ENCODE results near the gene ALKBH5. TPM values are rescaled to one million over a fixed set of nuclear protein-coding genes. Genes with fewer than 3 reads are reported as not detected.

The ALKBH5 gene
- total RNA-seq, 2 donors from 2014 or later: 79.5 to 176 TPM

DNA sequence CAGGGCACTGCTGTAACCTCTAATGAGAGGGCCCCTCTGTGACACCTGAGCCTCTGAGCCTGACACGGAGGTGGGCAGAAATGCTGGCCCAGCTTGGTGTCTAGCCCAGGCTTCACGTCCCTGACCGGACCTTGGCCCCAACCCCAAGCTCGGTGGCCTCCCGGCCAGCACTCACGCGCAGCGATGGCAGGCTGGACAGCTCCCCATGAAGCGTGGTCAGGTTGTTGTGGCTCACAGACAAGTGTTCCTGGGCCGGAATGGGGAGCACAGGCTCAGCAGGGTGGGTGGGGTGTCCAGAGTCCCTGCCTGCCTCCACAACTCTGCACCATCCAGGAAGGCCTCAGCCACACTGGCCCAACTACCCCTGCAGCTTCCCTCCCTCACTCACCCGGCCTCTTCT is 72.7 kb downstream of the ALKBH5 start:
- Mint-ChIP-seq H3K9me3 (no peaks in the 10 kb centered on the region), H3K36me3 (peaks cover 4% of the 10 kb centered on the region in 2 donors), H3K27ac (no peak overlapping the region)
- ATAC-seq (no peak), DNase-seq (ENCODE audit: low spot score in 2 of 2) (no peak)

- peaks cover 4% of the 10 kb centered on the region in 2 donors for H3K36me3 Mint-ChIP-seq
- no peaks in the 10 kb centered on the region for H3K9me3 Mint-ChIP-seq
- peak overlapping the region; percentile 60 to 82 for H3K27ac Mint-ChIP-seq
- no peak for ATAC-seq
- DNase-seq (ENCODE audit: low spot score in 2 of 2): no peak
Measured at GRCh38 chr17:18256776-18257175, 73.1 kb downstream of the ALKBH5 start.

DNA sequence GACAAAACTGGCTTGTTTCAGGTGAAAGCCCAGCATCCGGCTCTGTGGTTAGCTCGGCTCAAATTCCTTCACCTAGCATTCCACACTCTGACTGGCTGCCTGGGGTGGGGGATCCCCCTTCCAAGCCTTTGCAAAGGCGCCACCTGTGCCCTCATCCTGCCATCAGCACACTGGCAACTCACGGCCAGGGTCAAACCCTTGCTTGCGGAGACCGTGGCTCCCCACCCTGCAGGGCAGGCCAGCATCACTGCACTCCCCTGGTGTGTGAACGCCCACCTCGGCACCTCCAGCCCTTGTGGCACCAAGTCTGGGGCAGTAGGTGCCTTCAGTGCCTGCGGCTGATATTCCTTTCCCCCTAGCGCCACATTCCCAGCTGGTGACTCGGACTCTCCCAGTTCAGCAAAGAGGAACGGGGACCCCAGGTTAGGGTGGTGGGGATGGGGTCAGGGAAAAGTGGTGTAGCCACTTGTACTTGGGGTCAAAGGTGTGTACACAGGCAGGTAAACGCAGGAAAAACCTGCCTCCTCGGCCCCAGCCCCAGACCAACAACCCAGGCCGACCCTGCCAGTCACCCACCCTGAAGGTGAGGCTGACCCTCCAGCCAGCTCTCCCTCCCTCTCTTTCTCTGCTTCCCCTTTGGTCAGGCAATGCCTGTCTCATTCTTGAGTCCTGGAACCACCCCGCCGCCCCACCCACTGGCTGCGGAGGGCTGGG is 73.8 kb downstream of the ALKBH5 start:
- H3K36me3 Mint-ChIP-seq: peaks cover 4% of the 10 kb centered on the region in 2 donors

GRCh38 chr17:18257982-18258355 is 74.3 kb downstream of the ALKBH5 start:
- Mint-ChIP-seq H3K27ac (peak overlapping the region; percentile 82 to 97), H3K36me3 (peaks cover 4% of the 10 kb centered on the region in 2 donors), H3K9me3 (no peaks in the 10 kb centered on the region)
- DNase-seq (ENCODE audit: low spot score in 2 of 2) (peak; percentile 59 to 87), ATAC-seq (peak; percentile 37 to 80)

More for the DNA sequence above, 73.8 kb downstream of the ALKBH5 start:
- DNase-seq (ENCODE audit: low spot score in 2 of 2): peak; percentile 26 to 68
- peak in 1 of 2 donors; percentile 12 for ATAC-seq
- peak overlapping the region; percentile 82 to 97 for H3K27ac Mint-ChIP-seq
- H3K9me3 Mint-ChIP-seq: no peaks in the 10 kb centered on the region

- H3K36me3 Mint-ChIP-seq: peaks cover 4% of the 10 kb centered on the region in 2 donors
- H3K9me3 Mint-ChIP-seq: no peaks in the 10 kb centered on the region
- peak within 1 kb of the TSS; percentile 83 to 97 for H3K27ac Mint-ChIP-seq
- ATAC-seq (peak; percentile 27 to 39), DNase-seq (ENCODE audit: low spot score in 2 of 2) (peak; percentile 50 to 82)
Measured at GRCh38 chr17:18258356-18259038, 74.9 kb downstream of the ALKBH5 start, which contains the start of gene FLII. Gene FLII, minus strand, starts transcription at chr17:18258738. Its CDS starts 48 bp downstream, at chr17:18258690.

Other genes with a start within 250 kb of the ALKBH5 start
- gene TOM1L2, start 211.4 kb upstream of the ALKBH5 start, total RNA-seq: 10 to 100 TPM; 16.3 to 19.8 TPM
- under 1 TPM; 0.05 to 0.12 TPM for gene DRC3, start 211.0 kb upstream of the ALKBH5 start, total RNA-seq
- 10 to 100 TPM; 32.2 to 35.0 TPM for gene ATPAF2, start 144.7 kb upstream of the ALKBH5 start, total RNA-seq
- 1 to 10 TPM; 5.8 to 8.1 TPM for gene GID4, start 144.4 kb upstream of the ALKBH5 start, total RNA-seq
- gene DRG2, start 95.9 kb upstream of the ALKBH5 start, total RNA-seq: 10 to 100 TPM; 41.3 to 49.2 TPM
- gene MYO15A, start 75.1 kb upstream of the ALKBH5 start, total RNA-seq: 1 to 10 TPM; 1.0 to 1.2 TPM
- 10 to 100 TPM; 14.5 to 15.0 TPM for gene LLGL1, start 41.8 kb downstream of the ALKBH5 start, total RNA-seq
- 100 to 1,000 TPM; 267 to 273 TPM for gene FLII, start 74.9 kb downstream of the ALKBH5 start, total RNA-seq
- 10 to 100 TPM in 1 of 2 donors, 1 to 10 TPM in 1; 7.4 to 15.5 TPM for gene MIEF2, start 76.8 kb downstream of the ALKBH5 start, total RNA-seq
- 10 to 100 TPM; 78.3 to 97.4 TPM for gene TOP3A, start 131.2 kb downstream of the ALKBH5 start, total RNA-seq
- gene SMCR8, start 131.5 kb downstream of the ALKBH5 start, total RNA-seq: 10 to 100 TPM; 18.8 to 23.5 TPM
- 10 to 100 TPM; 65.9 to 73.1 TPM for gene SHMT1, start 179.7 kb downstream of the ALKBH5 start, total RNA-seq
- under 1 TPM in 1 of 2 donors, not detected in 1; 0.54 TPM for gene EVPLL, start 193.9 kb downstream of the ALKBH5 start, total RNA-seq

Data from activated naive CD4-positive, alpha-beta T cell treated with anti-CD3 and anti-CD28 coated beads, Interleukin-2, amount 50 U/mL, for 72 hours (primary cell).